Endothelial cell of umbilical vein (primary cell): ENCODE measurements around the gene STKLD1. TPM values are rescaled to one million over a fixed set of nuclear protein-coding genes. Genes with fewer than 3 reads are reported as not detected.

ENCODE experiments used
- BruUV-seq: library from RNA; stranded (reverse); fragments of 400-500 nt; replicated peaks from 2 replicates; lab custom pipeline; 2021; lab: Mats Ljungman, UMichigan
- CTCF ChIA-PET: fragments of 300-600, 350-600 bp; sonication (Branson Sonifier 250); formaldehyde crosslinking; loops from one replicate; lab custom pipeline; 2021; ENCODE audit warnings: antibody characterized with exemption, inconsistent platforms; lab: Charles Lee
- POLR2A ChIA-PET: fragments of 300-600, 350-600 bp; sonication (Branson Sonifier 250); formaldehyde crosslinking; loops from one replicate; lab custom pipeline; 2021; ENCODE audit warnings: antibody characterized with exemption, inconsistent platforms; lab: Charles Lee
- DNase-seq: peaks from one replicate; pipeline ENCODE4 v3.0.0-alpha.2; 2011; ENCODE audit warnings: low read depth, low spot score
- FAIRE-seq: peaks from 2 replicates; lab custom pipeline; 2011; peaks lifted over from hg19 to GRCh38; lab: Jason Lieb, UNC
- H2AFZ ChIP-seq: 2 replicates; pipeline ENCODE4 v1.6.0; 2012; ENCODE audit warnings: low read depth, low read length, control low read depth, inconsistent platforms
- H3K27ac ChIP-seq: 2 replicates; pipeline ENCODE4 v1.5.1; 2011; ENCODE audit warnings: low read depth, mild to moderate bottlenecking, control low read depth, low read length, moderate library complexity; ENCODE audit not compliant: insufficient read depth
- H3K27me3 ChIP-seq, 2 experiments: 2 replicates each; pipeline versions ENCODE4 v1.6.0 to v1.6.1; 2011; ENCODE audit warnings: low read length in 2 of 2, mixed read lengths in 1 of 2; ENCODE audit not compliant: control insufficient read depth in 2 of 2, insufficient read depth in 2 of 2
- H3K36me3 ChIP-seq, 2 experiments: 2 replicates in 1 of 2; 3 replicates in 1 of 2; pipeline ENCODE4 v1.5.1; 2011; ENCODE audit warnings: low read length in 2 of 2, mild to moderate bottlenecking in 1 of 2, moderate library complexity in 1 of 2; ENCODE audit not compliant: control insufficient read depth in 2 of 2, insufficient read depth in 2 of 2; ENCODE audit errors: extremely low read depth in 1 of 2
- H3K4me1 ChIP-seq: 3 replicates; pipeline ENCODE4 v1.5.1; 2011; ENCODE audit warnings: mild to moderate bottlenecking, low read length; ENCODE audit not compliant: control insufficient read depth, insufficient read depth; ENCODE audit errors: extremely low read depth
- H3K4me2 ChIP-seq: 2 replicates; pipeline ENCODE4 v1.6.1; 2011; ENCODE audit warnings: low read length, control low read depth, mixed read lengths; ENCODE audit not compliant: insufficient read depth
- H3K4me3 ChIP-seq, 3 experiments: fragments of 200-600 bp in 1 of 3; sonication (generic), shearing (Covaris generic) in 1 of 3; replicated peaks in 1 of 3; 2 replicates each; pipeline ENCODE4 v1.5.1; 2011 to 2016; ENCODE audit warnings: control low read depth in 3 of 3, low read length in 3 of 3, mild to moderate bottlenecking in 2 of 3, inconsistent platforms in 1 of 3, low read depth in 1 of 3, moderate library complexity in 1 of 3; ENCODE audit not compliant: insufficient read depth in 1 of 3
- H3K79me2 ChIP-seq: 2 replicates; pipeline ENCODE4 v1.6.0; 2012; ENCODE audit warnings: low read length, inconsistent platforms; ENCODE audit not compliant: control insufficient read depth, insufficient read depth
- H3K9ac ChIP-seq: replicated peaks from 2 replicates; pipeline ENCODE3; 2011; ENCODE audit warnings: low read length, control low read depth; ENCODE audit not compliant: insufficient read depth; ENCODE audit errors: extremely low read depth
- H3K9me1 ChIP-seq: replicated peaks from 3 replicates; pipeline ENCODE4 v1.6.0; 2011; ENCODE audit warnings: mild to moderate bottlenecking, low read length; ENCODE audit not compliant: control insufficient read depth, insufficient read depth; ENCODE audit errors: extremely low read depth
- H3K9me3 ChIP-seq: replicated peaks from 2 replicates; pipeline ENCODE4 v1.5.1; 2012; ENCODE audit warnings: low read length, inconsistent platforms; ENCODE audit not compliant: control insufficient read depth, insufficient read depth
- H4K20me1 ChIP-seq: replicated peaks from 2 replicates; pipeline ENCODE3; 2011; ENCODE audit warnings: mild to moderate bottlenecking, low read length; ENCODE audit not compliant: control insufficient read depth, insufficient read depth; ENCODE audit errors: extremely low read depth
- EZH2 ChIP-seq: IDR thresholded peaks from 2 replicates; pipeline ENCODE4 v1.6.1; 2012; ENCODE audit warnings: borderline replicate concordance, low read depth, mild to moderate bottlenecking, moderate library complexity, low read length, inconsistent platforms; ENCODE audit not compliant: severe bottlenecking
- MYC ChIP-seq: IDR thresholded peaks from one replicate; pipeline ENCODE4 v1.6.1; 2011; ENCODE audit warnings: mild to moderate bottlenecking, low read depth, low read length
- dilution Hi-C: fragments of 300-500 bp; cut with MboI; formaldehyde crosslinking; loops from one replicate; pipeline ENCODE4 v1.15.0; 2019; ENCODE audit warnings: low sequenced_read_pairs; ENCODE audit not compliant: extremely low pct_ligation_motif_present
- intact Hi-C: fragments of 100-400 bp; cut with micrococcal nuclease; formaldehyde crosslinking; loops from one replicate; pipeline ENCODE4 v1.10.0; 2022
- polyA plus RNA-seq, 4 experiments: library from polyadenylated mRNA; depleted of rRNA in 3 of 4; stranded (reverse) in 3 of 4; unstranded in 1 of 4; fragments of >200 nt; gene quantifications; 2 replicates each; pipeline versions ENCODE4 v1.2.1 to v1.2.3, GENCODE V29; 2011 to 2012; ENCODE audit warnings: missing spikeins in 1 of 4
- total RNA-seq: library from RNA; stranded (reverse); gene quantifications from 2 replicates; pipeline ENCODE4 v1.2.3, GENCODE V29; 2021
- TF ChIP-seq, protein P1 (sequence below), 2 donors: IDR thresholded peaks; 1 replicate in 1 of 2; 2 replicates in 1 of 2; pipeline ENCODE4 v1.5.1; 2011; ENCODE audit warnings: low read length in 2 of 2, mild to moderate bottlenecking in 2 of 2, moderate library complexity in 2 of 2, control low read depth in 1 of 2, inconsistent platforms in 1 of 2, low read depth in 1 of 2; ENCODE audit not compliant: insufficient read depth in 1 of 2; ENCODE audit errors: extremely low read depth in 1 of 2

STKLD1 gene
- total and polyA plus RNA-seq, 2 donors (not counting 3 experiments of a cell fraction or from before 2014, with no cell fraction given) = 0.29 to 0.77 TPM

DNA sequence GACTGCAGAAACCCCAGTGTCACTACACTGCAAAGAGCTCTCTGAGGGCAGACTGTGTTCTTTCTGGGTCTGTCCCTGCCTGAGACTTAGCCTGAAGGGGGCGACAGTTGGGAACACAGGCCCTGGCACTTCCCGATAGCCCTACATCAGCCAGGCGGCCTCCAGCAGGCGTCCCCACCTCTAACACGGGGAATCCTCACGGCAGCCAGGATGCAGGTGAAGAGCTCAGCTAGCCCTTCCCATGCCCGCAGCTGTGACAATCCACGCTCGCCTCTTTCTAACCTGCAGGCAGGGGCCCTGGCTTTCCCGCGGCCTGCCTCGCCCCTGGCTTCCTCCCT is 34.1 kb upstream of the STKLD1 start:
- Histone ChIP-seq H3K4me2 (no peak overlapping the region), H3K4me3 (no peak overlapping the region), H2AFZ (no peak overlapping the region), H3K9ac (no peak overlapping the region), H3K9me3 (no peaks in the 10 kb centered on the region), H4K20me1 (no peaks in the 10 kb centered on the region), H3K4me1 (no peaks in the 10 kb centered on the region), H3K79me2 (peaks cover 13% of the 10 kb centered on the region), H3K27ac (no peak overlapping the region), H3K9me1 (no peaks in the 10 kb centered on the region), H3K36me3 (peaks cover 5 to 45% of the 10 kb centered on the region in 2 experiments), H3K27me3 (no peaks in the 10 kb centered on the region)
- ChIA-PET CTCF (interaction anchor here (1.0 to 2.2 kb wide), 4 partner anchors 11 to 156 kb away, joined by 3 to 12 read pairs (median 6); partner anchors contain the start of gene SURF1), POLR2A (interaction anchor here (1.2 kb wide), 1 partner anchor 11 kb away, joined by 3 read pairs; no protein-coding TSS in a partner anchor)
- no TSS peak for BruUV-seq
- TF ChIP-seq, protein P1, sequence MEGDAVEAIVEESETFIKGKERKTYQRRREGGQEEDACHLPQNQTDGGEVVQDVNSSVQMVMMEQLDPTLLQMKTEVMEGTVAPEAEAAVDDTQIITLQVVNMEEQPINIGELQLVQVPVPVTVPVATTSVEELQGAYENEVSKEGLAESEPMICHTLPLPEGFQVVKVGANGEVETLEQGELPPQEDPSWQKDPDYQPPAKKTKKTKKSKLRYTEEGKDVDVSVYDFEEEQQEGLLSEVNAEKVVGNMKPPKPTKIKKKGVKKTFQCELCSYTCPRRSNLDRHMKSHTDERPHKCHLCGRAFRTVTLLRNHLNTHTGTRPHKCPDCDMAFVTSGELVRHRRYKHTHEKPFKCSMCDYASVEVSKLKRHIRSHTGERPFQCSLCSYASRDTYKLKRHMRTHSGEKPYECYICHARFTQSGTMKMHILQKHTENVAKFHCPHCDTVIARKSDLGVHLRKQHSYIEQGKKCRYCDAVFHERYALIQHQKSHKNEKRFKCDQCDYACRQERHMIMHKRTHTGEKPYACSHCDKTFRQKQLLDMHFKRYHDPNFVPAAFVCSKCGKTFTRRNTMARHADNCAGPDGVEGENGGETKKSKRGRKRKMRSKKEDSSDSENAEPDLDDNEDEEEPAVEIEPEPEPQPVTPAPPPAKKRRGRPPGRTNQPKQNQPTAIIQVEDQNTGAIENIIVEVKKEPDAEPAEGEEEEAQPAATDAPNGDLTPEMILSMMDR (IDR thresholded peaks at IDR 0.05; ENCODE audit: extremely low read depth in 1 of 2, insufficient read depth in 1 of 2, low read depth in 1 of 2, low read length in 2 of 2) = peak; percentile 9 to 29
- TF ChIP-seq EZH2 = no peak
- no peak for DNase-seq
- dilution Hi-C loops = no loop called here
- intact Hi-C loops = loop anchor here (1.0 kb wide), 1 partner anchor 65 kb away; no protein-coding TSS in a partner anchor
- FAIRE-seq = no peak

DNA sequence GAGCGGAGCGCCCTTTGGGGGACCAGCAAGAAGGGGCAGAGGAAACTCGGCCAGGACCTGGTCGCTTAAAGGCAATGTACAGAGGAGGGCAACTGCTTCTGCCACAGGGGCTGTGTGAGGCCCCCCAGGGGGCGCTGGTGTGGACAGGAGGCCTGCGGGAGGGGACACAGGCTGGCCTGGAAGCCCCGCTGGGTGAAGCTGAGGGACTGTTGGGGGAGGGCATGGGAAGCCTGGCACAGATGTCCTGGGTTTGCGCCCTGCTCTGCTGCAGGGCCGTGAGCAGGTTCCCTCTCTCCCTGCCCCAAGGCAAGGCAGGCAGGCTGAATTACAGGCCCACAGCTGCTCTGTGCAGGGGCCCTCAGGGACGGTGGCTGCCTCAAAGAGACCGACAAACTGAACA is 33.6 kb upstream of the STKLD1 start:
- FAIRE-seq (no peak), DNase-seq (no peak)
- no peaks in the 10 kb centered on the region for H3K9me3 ChIP-seq
- peaks cover 15% of the 10 kb centered on the region for H3K79me2 ChIP-seq
- no peaks in the 10 kb centered on the region for H3K27me3 ChIP-seq
- intact Hi-C loops (loop anchor here (1.0 kb wide), 1 partner anchor 65 kb away; no protein-coding TSS in a partner anchor), dilution Hi-C loops (no loop called here)
- H3K4me1 ChIP-seq = no peaks in the 10 kb centered on the region
- no peak overlapping the region for H3K9ac ChIP-seq
- ChIA-PET POLR2A (interaction anchor here (1.2 kb wide), 1 partner anchor 10 kb away, joined by 3 read pairs; no protein-coding TSS in a partner anchor), CTCF (interaction anchor here (1.4 to 2.2 kb wide), 3 partner anchors 13 to 156 kb away, joined by 5 to 12 read pairs (median 7); partner anchors contain the start of gene SURF1)
- no peak overlapping the region for H2AFZ ChIP-seq
- no peak overlapping the region for H3K27ac ChIP-seq
- no TSS peak for BruUV-seq
- no peak overlapping the region for H3K4me2 ChIP-seq
- H3K36me3 ChIP-seq = peaks cover 5 to 45% of the 10 kb centered on the region in 2 experiments
- H3K4me3 ChIP-seq = no peak overlapping the region
- H3K9me1 ChIP-seq = no peaks in the 10 kb centered on the region
- no peaks in the 10 kb centered on the region for H4K20me1 ChIP-seq
- TF ChIP-seq, protein P1 (IDR thresholded peaks at IDR 0.05; ENCODE audit: extremely low read depth in 1 of 2, insufficient read depth in 1 of 2, low read depth in 1 of 2, low read length in 2 of 2) = peak in 1 of 2 donors; percentile 35
- no peak for TF ChIP-seq MYC
